Measurements from ENCODE around the gene RGS7BP.

Gene RGS7BP

GRCh38 chr5:64505769-64506566 lies at the start of gene RGS7BP:
Gene RGS7BP (plus strand): TSS chr5:64506015. CDS start chr5:64506625, 610 bp downstream.
- no peak for DNase-seq (ENCODE audit: low read depth in 2 of 2)

DNA sequence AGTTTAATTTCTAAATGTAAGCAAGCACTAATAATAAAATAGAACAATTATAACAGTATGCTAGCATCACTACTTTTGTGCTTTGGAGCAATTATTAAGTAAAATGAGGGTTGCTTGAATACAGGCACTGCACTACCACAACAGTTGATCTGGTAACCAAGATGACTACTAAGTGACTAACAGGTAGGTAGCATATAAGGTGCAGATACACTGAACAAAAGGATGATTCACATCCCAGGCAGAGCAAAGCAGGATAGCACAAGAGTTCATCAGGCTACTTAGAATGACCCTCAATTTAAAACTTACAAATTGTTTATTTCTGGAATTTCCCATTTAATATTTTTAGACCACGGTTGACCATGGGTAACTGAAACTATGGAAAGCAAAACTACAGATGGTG lies 48.0 kb upstream of the RGS7BP start:
- no peak for DNase-seq (ENCODE audit: low read depth in 2 of 2)

- DNase-seq (ENCODE audit: low read depth in 2 of 2) = no peak
Observed at GRCh38 chr5:64458948-64459347, 46.9 kb upstream of the RGS7BP start.

GRCh38 chr5:64462391-64462790 lies 43.4 kb upstream of the RGS7BP start:
- no peak for DNase-seq (ENCODE audit: low read depth in 2 of 2)

DNA sequence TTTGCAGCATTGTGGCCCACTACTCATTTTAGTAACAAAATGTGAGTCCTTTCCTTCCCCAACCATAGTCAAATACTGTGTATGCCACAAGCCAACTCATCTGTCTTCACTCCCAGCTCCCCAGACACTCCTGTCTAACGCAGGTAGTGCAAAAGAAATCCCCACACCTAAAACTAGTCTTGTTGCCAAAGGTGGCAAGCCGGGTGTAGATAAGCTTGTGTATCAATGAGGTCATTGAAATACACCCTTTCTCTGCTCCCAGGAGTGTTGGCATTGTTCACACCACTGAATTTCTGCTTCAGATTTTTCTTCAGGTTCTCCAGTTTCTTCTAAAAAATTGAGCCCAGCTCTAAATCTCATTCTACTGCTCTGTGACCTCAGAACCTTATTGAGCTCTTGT lies 19.7 kb upstream of the RGS7BP start:
- no peak for DNase-seq (ENCODE audit: low read depth in 2 of 2)

DNA sequence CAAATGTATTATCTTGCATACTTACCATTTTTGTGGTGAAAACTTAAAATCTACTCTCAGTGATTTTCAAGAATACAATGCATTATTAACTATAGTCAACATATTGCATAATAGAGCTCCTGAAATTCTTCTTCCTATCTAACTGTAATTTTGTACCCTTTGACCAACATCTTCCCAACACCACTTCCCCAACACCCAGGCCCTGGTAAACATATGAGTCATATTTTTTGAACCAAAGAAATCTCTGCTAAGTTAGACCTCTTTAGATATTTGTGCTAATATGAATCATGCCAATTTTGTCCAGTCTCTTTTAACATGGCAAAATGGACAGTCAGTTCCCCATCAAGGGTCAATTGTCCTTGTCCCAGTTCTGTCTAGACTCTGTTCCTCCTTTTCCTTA lies 18.5 kb upstream of the RGS7BP start:
- DNase-seq (ENCODE audit: low read depth in 2 of 2) = no peak

- no peak for DNase-seq (ENCODE audit: low read depth in 2 of 2)
Observed at GRCh38 chr5:64489857-64490256, 16.0 kb upstream of the RGS7BP start.

DNA sequence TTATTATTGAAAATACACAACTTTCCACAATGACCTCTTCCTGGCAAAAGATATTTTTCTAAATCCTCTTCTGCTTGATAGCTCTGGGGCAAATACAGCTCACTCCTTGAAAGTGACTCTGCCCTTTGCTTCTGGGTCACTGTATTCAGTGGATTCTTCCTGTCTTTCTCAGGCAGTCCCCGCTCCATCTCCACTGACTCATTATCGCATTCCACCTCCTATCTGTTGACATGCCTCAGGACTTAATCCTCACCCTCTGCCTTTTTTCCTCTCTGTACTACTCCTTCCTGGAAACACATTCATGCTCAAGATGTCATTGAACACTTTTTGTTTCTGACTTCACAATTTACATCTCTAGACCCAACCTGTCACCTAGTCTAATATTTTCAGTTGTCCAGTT lies 8.4 kb upstream of the RGS7BP start:
- DNase-seq (ENCODE audit: low read depth in 2 of 2) = no peak

DNA sequence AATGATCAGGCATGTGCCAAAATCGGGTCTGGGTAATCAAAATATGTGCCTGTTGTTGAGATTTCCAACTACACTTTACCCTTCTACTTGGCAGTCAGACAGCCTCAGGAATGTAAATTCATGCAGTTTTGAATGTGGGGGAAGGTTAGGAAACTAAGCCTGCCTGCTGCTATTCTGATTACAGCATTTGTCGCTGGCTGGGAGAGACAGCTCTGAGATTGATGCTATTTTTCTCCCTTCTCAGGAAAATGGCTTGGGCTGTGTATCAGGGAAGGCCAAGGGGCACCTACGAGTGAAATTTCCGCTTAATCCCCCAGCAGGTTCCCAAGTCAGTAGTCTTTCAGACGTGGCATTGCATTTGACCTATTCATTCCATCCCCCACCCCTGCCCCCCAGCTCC lies 3.6 kb upstream of the RGS7BP start:
- no peak for DNase-seq (ENCODE audit: low read depth in 2 of 2)

GRCh38 chr5:64506567-64507263 lies 900 bp downstream of the RGS7BP start:
- DNase-seq (ENCODE audit: low read depth in 2 of 2) = no peak

GRCh38 chr5:64507264-64507605 lies 1.4 kb downstream of the RGS7BP start:
- no peak for DNase-seq (ENCODE audit: low read depth in 2 of 2)

DNA sequence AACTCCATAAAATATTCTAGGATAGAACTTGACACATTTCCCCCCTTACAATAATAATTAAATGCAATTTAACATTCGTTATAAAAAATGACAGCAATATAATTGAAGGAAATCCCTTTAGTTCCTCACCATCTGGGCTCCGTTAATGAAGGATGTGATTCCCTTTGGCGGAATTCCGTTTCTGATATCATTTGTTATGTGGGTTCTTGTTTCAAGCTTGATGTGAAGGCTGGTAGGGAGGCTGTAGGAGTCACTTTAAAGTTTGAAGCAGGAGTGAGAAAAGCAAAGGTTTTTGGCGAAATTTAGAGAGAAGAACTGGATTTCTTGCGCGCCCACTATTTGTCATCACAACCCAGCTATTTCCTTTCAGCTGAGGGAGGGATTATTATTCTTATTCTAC lies 4.0 kb downstream of the RGS7BP start:
- DNase-seq (ENCODE audit: low read depth in 2 of 2) = no peak

DNA sequence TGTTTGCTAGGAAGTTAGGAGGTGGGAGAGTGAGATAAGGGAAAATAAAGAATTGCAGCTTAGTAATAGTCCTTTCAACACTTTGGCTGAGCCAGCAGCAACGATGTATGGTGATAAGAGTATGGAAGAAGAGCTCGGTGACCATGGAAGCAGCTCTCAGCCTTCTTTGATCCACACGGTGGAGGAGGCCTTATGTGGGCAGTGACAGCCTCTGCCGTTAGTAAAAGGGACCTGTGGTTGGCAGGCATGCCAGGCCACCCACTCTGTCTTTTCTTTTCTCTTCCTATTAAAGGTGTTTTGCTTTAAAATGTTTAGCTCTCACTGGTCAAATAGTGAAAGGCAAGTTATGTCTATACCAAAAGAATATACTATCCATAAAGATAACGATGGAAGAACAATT lies 7.7 kb downstream of the RGS7BP start:
- no peak for DNase-seq (ENCODE audit: low read depth in 2 of 2)

DNA sequence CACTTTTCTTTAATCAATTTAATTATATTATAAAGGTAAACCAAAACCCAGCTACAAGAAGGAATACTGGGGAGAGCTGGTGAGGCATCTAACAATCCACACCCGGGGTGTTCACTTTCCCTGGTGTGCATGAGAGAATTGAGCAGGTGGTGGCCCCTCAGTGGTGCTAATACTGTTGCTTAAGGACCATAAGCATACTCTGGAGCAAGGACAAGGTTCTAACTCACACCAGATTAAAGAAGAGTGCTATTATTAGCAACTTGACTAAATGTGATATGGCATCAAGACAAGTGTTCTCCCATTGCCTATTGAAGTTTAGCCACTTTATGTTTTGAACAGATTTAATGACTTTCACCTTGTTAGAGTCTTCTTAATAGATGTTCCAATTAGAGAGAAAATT lies 8.8 kb downstream of the RGS7BP start:
- DNase-seq (ENCODE audit: low read depth in 2 of 2) = no peak

- no peak for DNase-seq (ENCODE audit: low read depth in 2 of 2)
Observed at GRCh38 chr5:64516216-64516615, 10.4 kb downstream of the RGS7BP start.

DNA sequence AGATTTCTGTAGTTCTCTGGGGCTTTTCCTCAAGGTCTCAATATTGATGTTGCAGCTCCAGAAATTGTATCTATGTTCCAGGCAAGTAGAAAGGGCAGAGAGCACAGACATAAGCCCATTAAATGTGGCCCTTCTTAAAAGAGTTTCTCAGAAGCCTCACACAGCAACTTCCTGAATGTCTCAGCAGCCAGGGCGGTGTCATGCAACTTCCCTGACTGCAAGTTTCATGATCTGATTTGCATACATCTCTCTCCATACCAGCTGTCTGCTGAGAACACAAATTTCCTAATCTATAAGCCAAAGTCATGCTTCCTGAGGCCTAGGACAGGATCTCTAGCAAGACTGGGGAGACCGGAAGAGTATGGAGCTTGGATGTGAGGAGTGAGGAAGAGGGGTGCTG lies 13.0 kb downstream of the RGS7BP start:
- DNase-seq (ENCODE audit: low read depth in 2 of 2) = no peak

DNA sequence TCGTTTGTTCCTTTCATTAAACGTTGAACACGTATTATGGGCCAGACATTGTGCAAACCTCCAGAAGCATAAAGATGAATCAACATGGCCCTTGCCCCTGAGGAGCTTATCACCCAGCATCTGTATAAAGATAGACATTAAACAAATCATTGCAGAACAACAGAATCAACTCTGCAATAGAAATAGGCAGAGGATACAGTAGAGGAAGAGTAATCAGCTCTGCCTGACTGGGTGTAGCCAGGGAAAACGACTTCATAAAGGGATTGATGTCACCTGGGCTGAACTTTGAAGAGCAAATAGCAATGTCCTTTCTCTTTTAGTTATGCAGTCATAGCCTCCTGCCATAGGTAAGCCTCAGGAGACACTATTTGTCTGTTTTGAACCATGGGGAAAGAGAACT lies 13.4 kb downstream of the RGS7BP start:
- DNase-seq (ENCODE audit: low read depth in 2 of 2) = no peak

DNA sequence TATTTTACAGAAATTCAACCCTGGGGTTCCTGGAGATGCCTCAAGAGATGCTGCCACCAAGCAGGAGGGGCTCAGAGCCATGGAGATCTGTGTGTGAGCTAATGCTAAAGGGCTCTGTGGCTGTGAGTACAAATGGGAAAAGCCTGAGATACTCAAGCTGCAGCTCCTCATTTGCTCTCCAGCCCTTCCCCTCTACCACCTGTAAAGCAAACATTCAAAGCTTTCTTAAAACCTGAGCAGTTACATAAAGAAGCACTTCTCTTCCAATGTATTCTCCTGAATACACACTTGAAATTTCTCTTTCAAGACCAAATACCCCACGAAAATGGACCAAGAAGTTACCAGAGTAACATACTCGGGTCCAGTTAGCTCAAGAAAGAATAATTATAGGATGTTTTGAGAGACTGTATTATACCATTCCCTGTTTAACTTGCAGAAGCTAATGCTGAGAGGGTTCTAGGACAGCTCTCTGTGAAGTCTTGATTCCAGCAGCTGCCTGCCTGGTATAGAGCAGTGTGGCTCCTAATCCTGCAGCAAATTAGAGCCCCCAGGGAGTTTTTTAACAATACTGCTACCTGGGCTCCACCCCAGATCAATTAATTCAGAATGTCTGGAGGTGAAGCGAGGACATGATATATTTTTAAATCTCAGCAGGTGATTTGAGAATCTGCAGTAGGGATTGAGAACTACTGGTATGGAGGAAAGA lies 21.1 kb downstream of the RGS7BP start:
- no peak for DNase-seq (ENCODE audit: low read depth in 2 of 2)

DNA sequence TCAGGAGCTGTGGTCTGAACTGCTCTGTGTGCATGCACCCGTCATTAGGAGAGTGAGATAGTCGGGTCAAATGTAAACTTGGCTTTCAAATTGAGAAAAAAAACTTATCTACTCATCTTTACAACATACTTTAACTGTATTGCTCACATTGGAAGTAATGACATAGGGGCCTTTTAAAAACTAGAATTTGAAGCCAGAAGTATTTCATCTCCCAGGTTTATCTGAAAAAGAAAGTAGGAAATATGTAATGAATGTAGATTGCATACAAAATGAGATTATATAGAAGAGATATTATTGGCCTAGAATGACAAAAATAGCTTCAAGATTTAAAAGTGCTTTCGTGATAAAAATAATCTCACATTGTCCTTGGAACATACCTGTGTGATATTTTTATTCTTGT lies 24.3 kb downstream of the RGS7BP start:
- no peak for DNase-seq (ENCODE audit: low read depth in 2 of 2)

GRCh38 chr5:64532212-64532611 lies 26.4 kb downstream of the RGS7BP start:
- DNase-seq (ENCODE audit: low read depth in 2 of 2) = no peak

- DNase-seq (ENCODE audit: low read depth in 2 of 2) = no peak
Observed at GRCh38 chr5:64532657-64533056, 26.8 kb downstream of the RGS7BP start.

GRCh38 chr5:64534033-64534432 lies 28.2 kb downstream of the RGS7BP start:
- DNase-seq (ENCODE audit: low read depth in 2 of 2) = no peak

DNA sequence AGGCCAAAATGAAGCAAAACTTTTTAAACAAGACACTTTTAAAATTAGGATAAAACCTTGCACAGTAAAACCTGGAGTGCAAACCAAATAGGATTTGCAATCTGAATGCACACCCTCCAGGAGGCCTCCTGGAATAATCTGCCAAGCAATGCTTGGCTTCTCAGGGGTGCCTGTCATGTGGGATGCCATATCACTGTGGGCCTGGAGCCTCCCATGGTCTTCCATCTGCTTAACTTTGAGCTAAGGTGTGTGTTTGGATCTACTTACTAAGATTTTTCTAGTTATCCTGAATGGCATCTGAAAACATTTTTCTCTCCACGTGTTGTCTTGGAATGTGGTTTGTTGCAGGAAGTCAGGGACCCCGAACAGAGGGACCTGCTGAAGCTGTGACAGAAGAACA lies 52.1 kb downstream of the RGS7BP start:
- DNase-seq (ENCODE audit: low read depth in 2 of 2) = no peak

Data from stimulated activated CD8-positive, alpha-beta memory T cell treated with anti-CD3 and anti-CD28 coated beads, Interleukin-7, amount 100 ng/mL, for 4 hours (primary cell).